Renal cortex interstitium (tissue), 11 donors: ENCODE data around the gene UBA1. TPM values are rescaled to one million over a fixed set of nuclear protein-coding genes. Genes with fewer than 3 reads are reported as not detected.

Experiments
- DNase-seq, 11 donors: peaks; one replicate each; pipeline ENCODE4 v3.0.0-alpha.2; 2013; ENCODE audit warnings: low read depth in 9 of 11, low spot score in 4 of 11; ENCODE audit errors: extremely low read depth in 1 of 11
- polyA plus RNA-seq, 3 donors: library from polyadenylated mRNA; unstranded; fragments of 120-200 nt; gene quantifications; one replicate each; pipeline ENCODE4 v1.2.1, GENCODE V29; 2013; ENCODE audit not compliant: insufficient read length in 3 of 3

The UBA1 gene
- polyA plus RNA-seq, 3 donors = 211 to 323 (median 250) TPM

DNA sequence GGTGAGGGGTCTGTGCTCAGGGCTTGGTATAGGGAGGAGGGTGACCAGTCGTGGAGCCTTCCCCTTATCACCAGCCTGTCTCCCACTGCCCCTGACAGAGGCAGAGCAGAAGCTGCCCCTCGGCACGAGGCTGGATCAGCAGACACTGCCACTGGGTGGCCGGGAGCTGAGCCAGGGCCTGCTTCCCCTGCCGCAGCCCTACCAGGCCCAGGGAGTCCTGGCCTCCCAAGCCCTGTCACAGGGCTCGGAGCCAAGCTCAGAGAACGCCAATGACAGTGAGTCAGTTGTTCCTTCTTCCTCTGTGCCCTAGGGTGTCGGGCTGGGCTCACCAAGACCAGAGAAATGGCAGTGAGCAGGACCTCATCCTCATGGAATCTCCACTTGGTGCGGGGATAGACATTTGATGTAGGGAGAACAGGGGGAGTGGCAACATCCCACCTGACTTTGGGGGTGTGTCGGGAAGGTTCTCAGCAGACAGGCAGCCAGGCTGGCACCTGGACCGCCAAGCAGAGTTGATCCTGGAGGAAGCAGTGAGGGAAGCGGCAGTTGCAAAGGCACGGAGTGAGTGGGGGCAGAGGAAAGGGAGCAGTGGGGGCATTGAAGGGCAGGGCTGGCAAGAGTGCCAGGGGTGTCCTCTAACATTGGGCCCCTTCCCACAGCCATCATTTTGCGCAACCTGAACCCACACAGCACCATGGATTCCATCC, 14.3 kb upstream of the UBA1 start:
- DNase-seq = no peak

DNA sequence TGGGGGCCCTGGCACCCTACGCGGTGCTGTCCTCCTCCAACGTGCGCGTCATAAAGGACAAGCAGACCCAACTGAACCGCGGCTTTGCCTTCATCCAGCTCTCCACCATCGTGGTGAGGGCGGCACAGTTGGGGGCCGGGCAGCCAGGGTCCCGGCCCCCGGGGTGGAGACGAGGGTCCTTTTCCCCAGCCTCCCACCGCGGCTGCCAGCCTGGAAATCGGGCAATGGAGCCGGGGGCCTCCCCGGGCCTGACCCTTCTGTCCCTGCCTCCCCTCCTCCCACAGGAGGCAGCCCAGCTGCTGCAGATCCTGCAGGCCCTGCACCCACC, 13.7 kb upstream of the UBA1 start:
- no peak for DNase-seq

DNA sequence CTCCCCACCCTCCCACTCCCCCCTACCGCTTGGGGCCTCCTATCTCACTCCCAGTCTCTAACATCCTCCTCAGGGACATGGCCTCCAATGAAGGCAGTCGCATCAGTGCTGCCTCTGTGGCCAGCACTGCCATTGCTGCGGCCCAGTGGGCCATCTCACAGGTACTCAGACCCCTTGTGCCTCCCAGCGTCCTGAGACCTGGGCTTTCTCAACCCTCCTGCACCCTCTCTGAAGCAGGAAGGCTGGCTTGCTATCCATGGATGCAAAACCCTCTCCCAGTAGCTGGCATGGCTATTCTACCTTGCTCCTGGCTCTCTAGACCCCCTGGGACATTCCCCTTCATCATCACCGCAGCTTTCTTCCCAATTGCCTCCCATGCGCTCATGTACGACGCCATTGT, 13.3 kb upstream of the UBA1 start:
- no peak for DNase-seq

DNA sequence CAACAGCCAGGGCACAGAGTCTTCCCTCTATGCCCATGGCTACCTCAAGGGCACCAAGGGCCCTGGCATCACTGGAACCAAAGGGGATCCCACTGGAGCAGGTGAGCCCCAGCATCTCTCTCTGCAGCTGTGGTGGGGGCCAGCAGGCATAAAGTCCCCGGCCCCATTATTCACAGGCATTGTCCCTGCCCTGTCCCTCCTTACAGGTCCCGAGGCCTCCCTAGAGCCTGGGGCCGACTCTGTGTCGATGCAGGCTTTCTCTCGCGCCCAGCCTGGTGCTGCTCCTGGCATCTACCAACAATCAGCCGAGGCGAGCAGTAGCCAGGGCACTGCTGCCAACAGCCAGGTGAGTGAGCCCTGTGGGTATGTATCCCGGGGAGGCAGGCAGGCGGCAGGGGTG, 12.3 kb upstream of the UBA1 start:
- no peak for DNase-seq

DNA sequence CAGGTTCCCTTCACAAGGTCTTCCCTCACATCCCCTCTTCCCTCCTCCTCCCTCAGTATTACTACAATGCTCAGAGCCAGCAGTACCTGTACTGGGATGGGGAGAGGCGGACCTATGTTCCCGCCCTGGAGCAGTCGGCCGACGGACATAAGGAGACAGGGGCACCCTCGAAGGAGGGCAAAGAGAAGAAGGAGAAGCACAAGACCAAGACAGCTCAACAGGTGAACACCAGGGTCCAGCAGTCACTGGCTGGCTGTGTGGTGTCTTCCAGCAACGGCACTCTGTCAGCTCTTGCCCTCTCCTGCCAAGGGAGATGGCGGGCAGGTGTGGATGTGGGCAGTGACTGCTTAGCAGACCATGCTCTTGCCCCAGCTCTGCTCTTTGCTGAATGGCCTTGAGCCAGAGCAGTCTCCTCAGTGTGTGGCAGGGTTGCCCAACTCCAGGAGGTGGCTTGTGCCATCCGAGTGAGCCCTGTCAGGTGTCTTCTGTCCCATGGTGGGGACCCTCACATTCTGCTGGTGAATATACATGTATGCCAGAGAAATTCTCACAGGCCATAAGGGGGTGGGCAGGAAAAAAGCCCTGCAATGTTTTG, 11.4 kb upstream of the UBA1 start:
- no peak for DNase-seq

DNA sequence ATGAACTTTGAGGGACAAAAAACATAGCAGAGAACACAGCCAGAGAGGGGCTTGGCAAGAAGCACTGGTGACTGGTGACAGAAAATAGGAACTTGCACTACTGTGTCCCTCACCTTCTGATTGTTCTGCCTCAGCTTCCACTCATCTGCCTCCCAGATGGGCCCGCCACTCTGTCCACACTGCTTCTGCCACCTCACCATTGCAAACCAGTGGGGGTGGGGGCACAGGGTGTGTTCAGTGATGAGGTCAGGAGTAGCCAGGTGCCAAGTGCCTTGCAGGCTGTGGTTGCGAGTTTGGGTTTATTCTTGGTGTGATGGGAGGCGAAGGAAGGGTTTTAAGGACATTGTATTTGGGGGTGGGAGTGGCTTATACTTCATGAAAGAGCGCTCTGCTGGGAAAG, 9.1 kb upstream of the UBA1 start:
- DNase-seq = no peak

DNA sequence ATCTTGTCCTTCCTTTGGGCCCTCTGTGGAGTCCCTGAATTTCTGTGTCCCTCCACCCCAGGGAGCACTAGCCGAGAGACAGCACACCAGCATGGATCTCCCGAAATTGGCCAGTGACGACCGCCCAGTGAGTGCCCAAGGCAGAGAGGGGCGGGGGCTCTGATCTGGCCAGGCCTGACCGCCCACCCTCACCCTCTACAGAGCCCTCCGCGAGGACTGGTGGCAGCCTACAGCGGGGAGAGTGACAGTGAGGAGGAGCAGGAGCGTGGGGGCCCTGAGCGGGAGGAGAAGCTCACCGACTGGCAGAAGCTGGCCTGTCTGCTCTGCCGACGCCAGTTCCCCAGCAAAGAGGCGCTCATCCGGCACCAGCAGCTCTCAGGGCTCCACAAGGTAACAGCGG, 8.4 kb upstream of the UBA1 start:
- no peak for DNase-seq

DNA sequence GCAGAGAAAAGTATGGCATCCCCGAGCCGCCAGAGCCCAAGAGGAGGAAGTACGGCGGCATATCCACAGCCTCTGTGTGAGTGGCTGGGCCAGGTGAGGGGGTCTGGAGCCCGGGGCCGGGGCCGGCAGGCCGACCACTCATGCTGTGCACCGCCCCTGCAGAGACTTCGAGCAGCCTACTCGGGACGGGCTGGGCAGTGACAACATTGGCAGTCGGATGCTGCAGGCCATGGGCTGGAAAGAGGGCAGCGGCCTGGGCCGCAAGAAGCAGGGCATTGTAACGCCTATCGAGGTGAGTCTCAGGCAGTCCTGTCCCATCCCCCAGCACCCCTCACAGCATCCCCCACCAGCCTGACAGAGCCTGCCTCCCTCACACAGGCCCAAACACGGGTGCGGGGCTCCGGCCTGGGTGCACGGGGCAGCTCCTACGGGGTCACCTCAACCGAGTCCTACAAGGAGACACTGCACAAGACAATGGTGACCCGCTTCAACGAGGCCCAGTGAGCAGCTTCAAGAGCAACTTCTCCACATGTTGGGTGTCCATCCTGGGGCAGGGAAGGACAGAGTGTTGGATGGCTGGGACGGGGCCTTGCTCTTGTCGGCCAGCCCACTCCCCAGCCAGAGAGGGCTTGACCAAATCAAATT, 7.4 kb upstream of the UBA1 start:
- no peak for DNase-seq

DNA sequence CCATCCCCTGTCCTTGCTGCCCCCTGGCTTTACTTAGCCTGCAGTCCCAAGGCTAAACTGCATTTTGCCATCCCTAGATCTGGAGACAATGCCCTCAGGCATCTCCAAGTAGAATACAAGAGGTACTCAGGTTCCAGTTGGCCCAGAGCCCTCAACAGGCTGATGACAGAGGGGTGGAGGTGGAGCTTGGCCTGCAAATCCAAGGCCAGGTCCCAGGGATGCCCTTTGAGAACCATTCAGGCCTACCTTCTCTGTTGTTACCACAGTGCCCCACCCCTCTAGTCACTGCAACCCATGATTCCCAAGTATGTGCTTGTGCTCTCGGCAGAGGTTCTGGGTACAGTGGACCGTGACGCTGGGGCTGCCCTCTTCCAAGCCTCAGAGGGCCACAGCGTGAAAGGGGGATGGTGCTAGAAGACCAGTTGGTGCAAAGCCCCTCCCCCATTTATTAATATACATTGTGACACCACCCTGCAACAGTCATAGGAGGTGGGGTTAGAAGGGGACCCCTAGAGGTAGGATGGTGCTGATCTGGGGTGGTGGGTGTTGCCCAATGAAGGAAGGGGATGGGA, 6.4 kb upstream of the UBA1 start:
- no peak for DNase-seq

DNA sequence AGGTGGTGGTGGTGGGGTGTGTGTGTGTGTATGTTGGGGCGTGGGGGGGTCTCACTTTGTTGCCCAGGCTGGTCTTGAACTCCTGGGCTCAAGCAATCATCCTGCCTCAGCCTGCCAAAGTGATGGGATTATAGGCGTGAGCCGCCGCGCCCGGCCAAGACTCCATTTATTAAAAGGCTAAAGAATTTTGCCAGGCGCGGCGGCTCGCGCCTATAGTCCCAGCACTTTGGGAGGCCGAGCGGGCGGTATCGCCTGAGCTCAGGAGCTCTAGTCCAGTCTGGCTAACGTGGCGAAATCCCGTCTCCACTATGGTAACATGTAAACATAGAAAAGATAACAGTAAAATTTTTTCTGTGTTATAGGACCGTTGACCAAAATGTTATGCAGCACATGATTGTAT, 3.7 kb upstream of the UBA1 start:
- DNase-seq = no peak

DNA sequence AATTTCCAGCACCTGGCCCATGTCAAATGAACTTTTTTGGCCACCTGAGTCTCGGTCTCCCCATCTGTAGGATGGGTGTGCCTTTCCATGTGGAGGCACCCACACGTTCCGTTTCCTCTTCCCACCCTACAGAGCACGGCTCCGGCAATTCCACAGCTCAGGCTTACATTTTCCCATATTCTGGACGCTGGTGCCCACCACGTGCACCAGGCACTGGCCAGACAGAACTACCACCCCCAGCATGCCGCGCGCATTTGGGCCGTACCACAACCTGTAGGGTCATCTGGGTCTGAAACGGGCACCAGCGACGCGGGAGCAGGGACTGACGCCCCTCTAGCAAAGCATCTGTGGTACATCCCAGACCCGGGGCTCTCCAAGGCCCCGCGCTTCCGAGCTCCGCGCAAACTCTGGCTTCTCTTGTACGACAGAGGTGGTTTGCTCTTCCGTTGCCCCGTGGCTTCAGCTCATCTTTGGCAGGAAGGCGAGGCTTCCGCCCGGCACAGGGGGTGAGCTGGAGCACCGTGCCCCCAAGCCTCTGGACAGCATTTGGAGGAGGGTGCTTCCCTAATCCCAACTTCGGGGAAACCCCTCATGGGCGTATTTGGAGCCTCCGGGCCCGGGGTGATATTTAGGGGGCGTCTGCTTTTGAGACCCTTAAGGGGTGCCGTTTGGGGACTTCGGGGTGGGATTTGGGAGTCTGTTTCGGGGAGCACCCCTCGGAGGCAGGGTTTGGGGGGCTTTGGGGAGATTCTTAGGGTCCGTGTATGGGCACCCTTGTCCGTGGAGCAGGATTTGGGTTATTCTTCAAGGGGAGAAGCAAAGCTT, 3.0 kb upstream of the UBA1 start:
- DNase-seq = peak in 10 of 11 donors; percentile 50 to 88 (median 77)

DNA sequence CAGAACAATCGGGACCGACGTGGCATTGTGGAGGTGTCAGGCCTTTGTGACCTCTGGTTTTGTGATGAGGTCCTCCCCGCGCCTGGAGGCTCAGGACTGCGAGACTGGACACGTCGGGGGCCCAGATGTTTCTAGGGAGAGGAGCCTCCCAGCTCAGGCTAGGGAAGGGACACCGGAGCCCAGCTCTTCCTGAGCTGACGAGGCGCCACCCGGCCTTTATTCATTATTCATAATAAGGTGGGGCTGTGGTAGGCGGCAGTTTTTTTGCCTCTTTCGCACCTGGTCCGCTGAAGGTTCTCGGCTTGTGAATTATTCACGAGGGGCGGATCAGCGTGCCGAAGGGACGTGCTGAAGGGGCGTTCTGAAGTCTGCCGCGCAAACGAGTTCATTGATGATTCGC, 2.3 kb upstream of the UBA1 start:
- no peak for DNase-seq

DNA sequence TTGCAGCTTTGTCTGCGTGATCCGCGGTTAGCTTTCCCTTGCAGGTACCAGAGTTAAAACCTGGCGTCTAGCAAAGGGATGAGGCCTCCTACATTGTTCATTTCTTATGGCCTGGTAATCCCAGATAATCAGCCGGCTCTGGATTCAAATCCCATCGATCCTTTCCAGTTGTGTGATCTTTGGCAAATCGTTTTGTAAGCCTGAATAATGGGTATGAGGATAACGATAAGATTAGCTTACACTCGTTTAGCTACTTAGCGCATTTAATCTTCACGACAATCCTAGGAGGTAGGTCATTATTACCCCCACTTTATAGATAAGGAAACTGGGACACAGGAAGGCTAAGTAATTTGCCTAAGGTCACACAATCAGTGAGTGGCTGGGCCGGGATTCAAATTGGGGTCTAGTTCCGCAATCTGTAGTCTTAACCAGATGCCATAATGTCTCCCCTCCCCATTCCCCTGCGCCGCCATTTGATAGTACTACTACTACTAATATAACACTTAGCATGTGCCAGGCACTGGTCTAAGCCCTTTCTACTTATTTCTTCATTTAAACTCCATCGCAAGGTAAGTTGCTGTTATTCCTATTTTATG, 1.7 kb upstream of the UBA1 start:
- no peak for DNase-seq

DNA sequence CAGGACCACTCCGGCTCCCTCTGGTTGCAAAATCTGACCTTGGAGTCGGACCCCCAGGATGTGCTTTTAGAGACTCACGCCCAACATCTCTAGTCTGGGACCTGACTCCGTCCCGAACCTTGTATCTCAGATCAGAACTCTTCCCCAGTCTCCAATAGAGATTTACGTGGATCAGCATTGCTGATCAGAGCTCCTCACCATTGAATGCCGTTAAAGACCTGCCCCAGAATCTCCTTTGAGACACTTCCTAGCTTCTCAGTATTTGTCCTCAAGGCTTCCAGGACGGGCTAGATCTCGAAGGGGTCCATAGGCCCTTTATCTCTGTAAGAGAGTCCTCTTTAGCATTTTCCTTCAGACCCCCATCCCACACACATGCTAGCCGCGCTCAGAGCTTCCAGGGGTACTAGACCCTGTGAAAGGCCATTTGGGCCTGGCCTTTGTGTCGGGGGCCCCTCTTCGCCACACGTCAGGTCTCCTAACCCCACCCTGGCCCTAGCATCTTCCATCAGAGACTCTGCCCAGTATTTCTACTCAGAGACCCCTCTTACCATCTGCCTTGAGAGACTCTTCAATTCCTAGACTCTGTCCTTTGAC, 662 bp downstream of the UBA1 start:
- DNase-seq = peak in 1 of 11 donors; percentile 26

DNA sequence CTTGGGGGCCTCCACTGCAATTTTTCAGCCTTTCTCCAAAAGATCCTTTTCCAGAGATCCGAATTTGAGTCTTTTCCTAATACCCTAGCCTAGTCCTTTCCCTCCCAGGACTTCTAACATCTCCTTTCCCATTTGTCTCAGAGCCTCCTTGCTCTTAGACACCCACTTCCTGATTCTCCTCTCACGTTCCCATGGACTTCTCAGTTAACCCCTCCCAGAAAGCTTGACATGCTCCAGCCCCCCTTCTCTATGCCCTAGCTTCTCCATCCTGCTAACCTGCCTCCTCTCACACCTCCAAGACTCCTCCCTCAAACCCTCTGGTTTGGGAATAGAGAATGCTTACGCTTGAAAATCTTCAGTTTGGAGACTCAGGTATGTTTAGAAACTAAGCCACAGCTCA, 2.5 kb downstream of the UBA1 start:
- no peak for DNase-seq

DNA sequence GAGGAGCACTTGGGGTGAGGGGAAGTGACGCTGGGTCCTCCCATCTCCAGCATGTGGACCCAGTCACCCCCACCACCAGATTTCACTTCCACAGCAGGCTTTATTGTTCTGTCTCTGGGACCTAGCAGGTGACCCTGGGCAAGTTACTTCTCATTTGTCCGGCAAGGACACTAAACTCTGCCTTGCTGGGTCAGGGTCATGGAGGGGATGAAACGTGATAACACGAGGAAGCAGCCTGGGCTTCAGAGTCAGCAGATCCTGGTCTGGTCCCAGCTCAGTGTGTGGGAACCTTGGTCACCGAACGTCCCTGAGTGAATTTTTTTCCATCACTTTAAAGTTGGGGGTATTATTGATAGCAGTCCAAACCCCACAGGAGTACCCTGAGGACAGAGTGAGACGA, 3.9 kb downstream of the UBA1 start:
- DNase-seq = no peak

DNA sequence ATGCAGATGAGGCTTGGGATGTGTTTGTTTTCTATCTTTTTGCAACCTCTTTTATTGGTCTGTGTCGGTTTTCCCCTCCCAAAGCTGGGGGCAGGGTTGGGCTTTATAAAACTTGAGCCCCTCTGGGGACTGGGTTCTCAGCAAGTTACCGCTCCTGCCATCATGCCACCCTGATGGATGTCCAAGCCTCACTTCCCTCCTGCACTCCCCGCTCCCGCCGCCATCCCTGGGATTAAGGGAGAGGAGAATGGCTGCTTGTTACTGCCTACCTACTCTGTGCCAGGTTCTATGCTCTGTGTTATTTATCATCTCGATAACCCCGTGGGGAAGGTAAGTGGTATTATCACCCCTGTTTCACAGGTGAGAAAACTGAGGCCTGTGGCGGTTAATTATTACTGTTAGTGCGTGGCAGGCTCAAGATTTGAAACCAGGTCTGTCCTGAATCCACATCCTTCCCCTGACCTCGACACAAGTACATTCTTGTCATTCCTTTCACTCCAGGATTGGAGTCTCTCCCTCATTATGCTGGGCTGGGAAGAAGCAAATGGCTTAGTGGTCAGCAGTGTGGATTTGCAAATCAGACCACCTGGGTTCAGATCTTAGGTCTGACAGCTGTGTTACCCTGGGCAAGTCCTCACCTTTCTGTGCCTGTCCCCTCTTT, 4.5 kb downstream of the UBA1 start:
- DNase-seq = no peak

DNA sequence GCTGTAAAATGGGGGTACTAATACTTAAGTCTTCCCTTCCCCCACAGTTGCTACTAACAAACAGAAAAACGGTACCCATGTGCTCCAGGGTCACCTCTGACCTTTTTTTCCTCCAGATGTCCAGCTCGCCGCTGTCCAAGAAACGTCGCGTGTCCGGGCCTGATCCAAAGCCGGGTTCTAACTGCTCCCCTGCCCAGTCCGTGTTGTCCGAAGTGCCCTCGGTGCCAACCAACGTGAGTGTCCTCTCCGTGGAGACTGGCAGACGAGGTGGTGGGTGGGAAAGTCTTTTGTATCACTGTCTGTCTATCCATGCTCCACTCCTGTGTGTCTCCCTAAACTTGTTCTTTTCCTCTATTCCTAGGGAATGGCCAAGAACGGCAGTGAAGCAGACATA, 5.1 kb downstream of the UBA1 start:
- no peak for DNase-seq

DNA sequence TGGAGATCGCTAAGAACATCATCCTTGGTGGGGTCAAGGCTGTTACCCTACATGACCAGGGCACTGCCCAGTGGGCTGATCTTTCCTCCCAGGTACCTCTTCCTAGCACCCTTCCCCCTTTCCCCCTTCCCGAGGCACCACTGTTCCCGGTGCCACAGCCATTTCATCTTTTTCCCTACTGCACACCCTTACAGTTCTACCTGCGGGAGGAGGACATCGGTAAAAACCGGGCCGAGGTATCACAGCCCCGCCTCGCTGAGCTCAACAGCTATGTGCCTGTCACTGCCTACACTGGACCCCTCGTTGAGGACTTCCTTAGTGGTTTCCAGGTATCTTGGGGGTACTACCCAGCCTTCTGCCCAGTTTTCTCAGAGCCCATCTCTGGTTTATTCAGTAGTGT, 5.7 kb downstream of the UBA1 start:
- no peak for DNase-seq
